Renal pelvis (tissue), 4 donors: ENCODE data around the gene GMPR2. TPM values are rescaled to one million over a fixed set of nuclear protein-coding genes. Genes with fewer than 3 reads are reported as not detected.

Experiments used
- DNase-seq: peaks from one replicate; pipeline ENCODE4 v3.0.0-alpha.2; 2013
- polyA plus RNA-seq, 3 donors: library from polyadenylated mRNA; unstranded; fragments of 120-200 nt; gene quantifications; one replicate each; pipeline ENCODE4 v1.2.1, GENCODE V29; 2013; ENCODE audit not compliant: insufficient read length in 3 of 3

The GMPR2 gene
- polyA plus RNA-seq, 3 donors, result 120 to 132 (median 123) TPM

DNA sequence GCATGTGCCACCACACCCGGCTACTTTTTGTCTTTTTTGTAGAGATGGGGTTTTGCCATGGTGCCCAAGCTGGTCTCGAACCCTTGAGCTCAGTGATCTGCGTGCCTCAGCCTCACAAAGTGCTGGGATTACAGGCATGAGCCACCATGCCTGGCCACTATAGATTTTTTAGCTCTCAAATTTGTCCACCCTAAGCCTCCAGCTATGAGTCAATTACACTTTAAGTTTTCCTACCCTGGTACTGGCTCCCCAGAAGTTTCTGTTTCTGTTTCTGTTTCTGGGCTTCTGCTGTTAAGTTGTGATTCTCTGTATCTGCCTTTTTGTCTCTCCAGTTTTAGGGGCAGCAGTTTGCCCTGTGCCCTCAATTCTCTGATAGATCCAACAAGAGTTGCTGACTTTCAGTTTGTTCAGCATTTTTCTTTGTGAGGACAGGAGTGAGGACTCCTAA is 14.1 kb downstream of the GMPR2 start:
- no peak for DNase-seq

DNA sequence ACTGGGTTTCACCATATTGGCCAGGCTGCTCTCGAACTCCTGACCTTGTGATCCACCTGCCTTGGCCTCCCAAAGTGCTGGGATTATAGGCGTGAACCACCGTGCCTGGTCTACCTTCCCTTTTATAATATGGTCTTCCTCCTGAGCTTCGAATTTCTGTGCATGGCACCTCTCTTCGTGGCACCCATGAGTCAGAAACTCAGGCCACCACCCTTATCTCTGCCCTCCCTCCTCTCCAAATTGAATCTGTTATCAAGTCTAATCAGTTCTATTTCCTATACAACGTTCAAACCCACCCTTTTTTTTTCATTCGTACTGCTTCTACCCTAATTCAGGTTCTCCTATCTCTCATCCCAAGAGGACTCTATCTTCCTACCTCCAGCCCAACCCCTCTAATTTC is 14.7 kb downstream of the GMPR2 start:
- DNase-seq, result no peak

DNA sequence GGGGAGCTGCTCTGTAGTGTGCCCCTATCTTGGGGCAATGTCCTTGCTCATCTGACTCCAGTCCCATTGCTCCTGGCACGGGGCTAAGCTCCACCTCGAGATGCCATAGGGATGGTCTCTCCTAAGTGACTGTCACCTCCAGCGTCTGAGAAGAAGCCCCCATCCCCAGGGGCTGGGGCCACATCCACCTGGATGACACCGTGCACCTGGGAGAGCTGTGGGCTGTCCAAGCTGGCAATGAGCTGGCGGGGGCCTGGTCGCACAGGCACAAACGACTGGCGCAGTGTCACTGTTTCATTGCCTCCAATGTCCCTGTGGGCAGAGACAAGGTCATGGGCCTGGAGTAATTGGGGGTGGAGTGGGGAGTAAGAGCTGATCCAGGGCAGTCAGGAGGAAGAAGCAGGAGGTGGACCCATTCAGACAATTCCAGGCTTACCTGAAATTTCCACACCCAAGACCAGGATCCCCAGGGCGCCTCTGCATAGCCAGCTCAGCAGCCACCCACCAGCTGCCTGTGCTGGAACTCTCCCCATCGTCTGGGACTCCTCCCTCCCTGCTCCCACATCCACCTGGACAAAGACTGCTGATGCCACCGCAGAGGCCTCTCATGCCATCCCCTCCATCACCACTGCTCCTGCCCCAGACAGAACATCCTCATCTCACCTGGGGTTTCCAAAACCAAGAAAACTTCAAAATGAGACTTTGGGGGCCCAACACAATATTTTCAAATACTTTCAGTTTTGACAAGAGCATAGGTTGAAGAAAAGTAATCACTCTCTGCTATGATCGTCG is 16.7 kb downstream of the GMPR2 start:
- DNase-seq, result no peak

DNA sequence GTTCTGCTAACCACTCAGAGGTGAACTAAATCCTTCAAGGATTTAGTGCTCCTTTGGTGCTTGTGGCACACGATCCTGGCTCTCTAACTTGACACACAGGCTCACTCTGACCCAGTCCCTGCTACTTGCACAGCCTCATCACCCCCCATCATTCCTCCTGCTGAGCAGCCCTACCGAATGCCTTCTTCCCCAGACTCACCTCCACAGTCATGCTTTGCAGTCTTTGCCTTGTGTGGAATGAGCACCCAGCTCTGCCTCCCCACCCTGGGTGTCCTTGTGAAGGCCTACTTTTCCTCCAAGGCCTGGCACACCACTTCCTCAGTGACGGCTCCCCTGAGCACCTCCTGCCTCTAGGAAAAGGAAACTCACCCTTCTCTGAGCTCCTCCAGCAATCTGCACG is 17.6 kb downstream of the GMPR2 start:
- DNase-seq, result no peak

DNA sequence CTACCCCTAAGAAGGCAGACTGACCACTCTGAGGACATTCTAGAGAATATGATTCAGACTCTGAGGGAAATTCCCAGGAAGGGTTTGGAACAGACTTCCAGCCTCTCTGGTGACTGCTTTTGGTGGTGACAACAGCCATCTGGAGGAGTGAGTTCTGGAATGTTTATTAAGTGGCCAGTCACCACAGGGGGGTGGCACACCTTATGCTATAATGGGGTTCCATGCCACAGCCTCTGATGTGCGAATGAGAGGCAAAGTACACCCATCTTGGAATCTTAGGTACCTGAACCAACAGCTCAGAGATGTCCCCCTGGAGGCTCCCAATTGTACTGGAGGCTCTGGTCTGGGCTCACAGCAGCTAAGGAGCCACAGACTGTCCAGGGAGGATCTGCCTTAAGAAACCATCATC is 19.2 kb downstream of the GMPR2 start:
- no peak for DNase-seq

DNA sequence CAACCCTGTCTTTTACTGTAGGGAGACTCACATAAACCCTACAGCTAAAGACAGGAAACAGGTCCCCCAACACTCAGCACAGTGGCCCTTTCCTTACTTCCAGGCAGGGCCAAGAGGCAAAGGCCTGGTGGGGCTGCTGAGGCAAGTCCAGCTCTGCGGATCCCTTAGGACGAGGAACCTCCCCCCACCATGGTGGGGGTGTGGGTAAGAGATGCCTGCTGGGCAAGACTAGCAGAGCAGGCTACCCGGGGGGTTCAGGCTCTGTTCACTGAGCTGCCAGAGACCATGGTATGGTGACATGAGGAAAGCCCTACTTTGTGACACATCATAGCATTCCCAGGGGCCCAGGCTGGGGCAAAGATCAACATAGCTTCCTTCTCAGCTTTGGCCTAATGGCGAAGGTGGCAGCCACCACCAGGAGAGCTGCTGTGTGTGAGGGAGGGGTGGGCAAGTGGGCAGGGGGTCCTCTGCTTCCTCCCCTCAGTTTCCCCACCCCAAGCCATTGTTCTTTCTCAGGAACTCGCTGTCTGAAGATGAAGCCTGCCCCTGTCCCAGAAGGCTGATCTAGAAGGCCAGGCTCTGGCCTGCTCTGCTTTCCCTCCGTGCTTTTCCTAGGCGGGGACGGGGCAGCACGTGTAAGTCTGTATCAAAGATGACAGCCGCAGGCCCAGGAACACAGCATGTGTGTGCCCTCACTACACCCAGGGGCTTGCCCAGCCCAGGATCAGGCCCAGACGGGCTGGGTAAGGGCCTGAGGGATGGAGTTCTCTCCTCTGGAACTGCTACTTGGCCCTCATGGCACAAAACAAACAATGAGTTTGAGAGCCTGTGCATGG is 19.8 kb downstream of the GMPR2 start:
- no peak for DNase-seq

DNA sequence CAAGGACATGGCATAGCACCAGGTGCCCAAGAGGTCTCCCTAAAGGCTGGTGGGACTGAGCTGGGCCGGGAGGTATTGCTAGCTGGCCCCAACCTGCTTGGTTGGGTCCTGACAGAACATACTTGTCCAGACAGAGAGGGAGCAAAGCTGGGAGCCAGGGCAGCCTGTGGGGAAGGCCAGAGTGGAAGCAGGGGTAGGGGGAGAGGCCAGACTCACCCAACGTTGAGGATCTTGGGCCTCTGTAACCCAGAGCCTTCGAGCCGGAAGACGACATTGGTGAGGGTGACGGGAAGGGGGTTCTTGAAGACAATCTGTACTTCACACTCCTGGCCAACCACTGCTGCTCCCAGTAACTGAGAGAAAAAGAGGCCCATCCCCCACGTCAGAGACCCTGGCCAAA is 21.2 kb downstream of the GMPR2 start:
- DNase-seq, result no peak

DNA sequence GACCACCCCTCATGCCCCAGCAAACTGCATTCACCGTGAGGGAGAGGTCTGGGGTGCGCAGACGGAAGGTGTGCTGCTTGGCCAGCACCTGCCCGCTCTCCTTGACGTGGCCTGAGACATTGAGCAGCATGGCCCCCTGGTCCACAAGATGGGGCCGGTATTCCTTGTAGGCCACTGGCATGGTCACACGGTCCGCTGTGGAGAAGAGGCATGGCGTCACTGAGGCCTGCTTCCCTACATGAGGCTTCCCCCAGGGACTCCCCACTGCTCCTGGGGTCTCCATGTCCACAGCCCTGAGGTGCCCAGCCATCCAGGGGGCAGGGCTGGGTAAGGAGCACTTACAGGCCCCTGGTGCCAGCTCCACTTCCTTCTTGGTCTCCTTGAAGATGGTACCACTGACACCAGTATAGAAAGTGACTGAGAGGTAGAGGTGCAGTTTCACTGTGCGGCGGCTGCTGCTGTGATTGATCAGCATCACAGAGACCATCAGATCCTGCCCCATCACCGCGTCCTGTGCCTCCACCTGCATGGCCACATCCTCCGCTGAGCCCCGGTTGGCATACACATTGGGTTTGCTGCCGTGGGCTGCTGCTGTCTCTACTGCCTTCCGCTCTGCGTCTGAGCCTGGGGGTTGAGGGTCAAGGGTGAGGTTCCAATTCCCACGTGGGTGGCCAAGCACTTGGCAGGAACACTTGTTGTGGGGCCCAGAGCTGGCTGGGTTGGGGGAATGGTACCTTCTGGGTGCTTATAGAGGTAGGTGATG is 22.1 kb downstream of the GMPR2 start:
- DNase-seq, result no peak

DNA sequence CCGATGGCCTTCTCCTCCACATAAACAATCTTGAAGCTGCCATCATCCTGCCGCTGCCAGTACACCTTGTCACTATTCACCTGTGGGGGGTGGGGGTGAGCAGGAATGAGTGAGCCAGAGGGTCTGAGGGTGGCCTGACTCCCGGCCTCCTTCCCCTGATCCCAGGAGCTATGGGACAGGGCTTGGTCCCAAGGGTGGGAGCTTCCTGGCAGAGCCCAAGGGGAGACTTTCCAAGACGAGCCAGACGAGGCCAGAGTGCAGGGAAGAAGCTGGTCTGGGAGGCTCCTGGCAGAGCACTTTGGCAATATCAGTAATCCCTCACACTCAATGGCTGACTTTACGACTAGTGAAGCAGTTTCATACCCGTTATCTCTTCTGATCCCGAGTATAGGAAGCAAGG is 22.7 kb downstream of the GMPR2 start:
- no peak for DNase-seq

DNA sequence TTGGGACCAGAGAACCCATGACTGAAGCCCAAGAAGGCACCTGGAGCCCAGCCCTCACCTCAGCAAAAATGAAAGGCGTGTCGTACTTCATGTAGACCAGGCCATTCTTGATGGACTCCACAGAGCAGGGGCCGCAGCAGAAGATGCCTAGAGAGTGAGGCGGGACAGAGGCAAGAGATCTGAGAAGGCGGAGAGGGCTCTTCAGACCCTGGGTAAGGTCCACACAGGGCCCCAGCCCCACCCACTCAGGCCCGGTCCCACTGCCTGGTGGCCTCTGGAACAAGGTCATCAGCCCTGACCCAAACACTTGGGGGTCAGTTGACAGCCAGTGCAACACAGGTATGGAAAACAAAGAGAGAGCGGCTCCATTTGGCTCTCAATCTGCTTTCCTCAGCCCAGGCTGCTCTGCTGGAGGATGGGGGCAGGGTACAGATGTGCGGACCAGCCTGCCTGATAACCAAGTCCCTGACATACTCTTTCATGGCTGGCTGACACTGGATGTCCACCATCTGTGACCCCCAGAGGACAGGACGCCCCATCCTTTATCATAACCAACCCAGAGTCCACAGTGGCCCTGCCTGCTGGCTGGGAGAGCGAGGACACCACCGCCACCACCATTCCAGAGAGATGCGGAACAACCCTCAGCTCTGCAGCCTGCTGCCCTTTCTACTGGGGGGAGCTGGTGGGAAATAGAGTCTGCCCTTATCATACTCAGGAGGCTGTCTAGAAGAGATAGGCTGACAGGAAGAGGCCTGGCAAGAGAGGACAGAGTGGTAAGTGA is 23.4 kb downstream of the GMPR2 start:
- no peak for DNase-seq

DNA sequence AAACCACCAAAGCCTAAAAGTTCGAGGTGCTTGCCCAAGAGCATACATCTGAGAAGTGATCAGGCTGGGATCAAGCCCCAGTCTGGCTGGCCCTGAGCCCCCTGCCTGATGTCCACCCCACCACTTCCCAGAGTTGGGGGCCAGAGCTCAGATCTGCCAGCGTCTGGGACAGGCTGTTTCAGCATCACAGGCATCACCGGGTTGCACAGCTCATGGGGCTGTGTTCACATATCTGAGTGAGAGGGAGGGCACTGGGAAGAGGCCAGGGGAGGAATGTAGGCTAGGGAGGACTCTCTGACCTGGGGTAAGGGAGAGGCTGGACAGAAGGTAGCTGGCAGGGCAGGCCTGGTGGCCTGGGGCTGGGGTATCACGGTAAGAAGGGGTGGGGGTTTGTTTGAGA is 24.2 kb downstream of the GMPR2 start:
- DNase-seq, result no peak

DNA sequence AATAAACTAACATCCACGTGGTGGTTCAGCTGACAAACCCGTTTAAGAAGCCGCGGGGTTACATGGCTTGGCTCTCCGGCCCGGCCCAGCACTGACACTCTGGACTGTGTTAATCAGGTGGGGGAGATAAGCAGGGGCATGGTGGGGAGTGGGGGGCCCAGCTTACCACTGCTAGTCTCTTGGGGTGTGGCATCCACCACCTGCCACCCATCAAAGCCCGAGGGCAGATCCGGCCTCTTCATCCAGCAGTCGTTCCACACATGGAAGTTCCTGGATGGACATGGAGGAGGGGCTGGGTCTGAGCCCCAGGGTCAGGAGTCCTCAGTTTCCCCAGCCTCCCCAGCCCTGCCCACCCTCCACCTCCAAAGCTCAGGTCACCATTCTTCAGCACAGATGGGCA is 25.4 kb downstream of the GMPR2 start:
- DNase-seq, result no peak

DNA sequence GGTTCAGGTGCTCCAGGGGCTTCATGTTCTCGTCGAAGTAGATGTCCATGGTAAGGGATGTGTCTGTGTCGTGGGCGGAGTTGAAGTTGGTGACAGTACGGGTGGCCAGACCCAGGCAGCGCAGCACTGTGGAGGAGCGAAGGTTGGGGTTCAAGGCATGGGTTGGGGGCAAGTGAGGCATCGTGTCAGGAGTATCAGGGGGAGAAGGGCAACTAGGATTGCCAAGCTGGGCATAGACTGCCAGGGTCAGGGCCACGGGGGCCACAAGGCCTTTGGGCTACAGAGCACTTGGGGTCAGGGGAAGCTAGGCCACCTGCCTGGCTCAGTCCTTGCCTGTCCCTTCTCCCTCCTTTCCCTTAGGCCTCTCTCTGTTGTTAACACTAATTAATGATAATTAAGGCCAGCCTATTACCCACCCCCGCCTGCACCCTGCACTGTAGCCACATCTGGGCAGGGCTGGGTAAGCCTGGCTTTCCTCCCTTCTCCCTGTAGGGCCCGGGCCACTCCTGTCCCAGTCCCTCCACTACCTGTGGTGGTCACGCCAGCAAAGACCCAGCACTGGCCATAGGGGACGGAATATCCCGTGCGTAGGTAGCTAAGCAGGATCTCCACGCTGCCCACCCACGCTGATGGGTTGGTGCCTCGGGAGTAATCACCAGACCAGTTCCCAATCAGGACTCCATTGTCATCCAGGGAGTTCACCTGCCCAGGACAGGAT is 26.0 kb downstream of the GMPR2 start:
- no peak for DNase-seq

DNA sequence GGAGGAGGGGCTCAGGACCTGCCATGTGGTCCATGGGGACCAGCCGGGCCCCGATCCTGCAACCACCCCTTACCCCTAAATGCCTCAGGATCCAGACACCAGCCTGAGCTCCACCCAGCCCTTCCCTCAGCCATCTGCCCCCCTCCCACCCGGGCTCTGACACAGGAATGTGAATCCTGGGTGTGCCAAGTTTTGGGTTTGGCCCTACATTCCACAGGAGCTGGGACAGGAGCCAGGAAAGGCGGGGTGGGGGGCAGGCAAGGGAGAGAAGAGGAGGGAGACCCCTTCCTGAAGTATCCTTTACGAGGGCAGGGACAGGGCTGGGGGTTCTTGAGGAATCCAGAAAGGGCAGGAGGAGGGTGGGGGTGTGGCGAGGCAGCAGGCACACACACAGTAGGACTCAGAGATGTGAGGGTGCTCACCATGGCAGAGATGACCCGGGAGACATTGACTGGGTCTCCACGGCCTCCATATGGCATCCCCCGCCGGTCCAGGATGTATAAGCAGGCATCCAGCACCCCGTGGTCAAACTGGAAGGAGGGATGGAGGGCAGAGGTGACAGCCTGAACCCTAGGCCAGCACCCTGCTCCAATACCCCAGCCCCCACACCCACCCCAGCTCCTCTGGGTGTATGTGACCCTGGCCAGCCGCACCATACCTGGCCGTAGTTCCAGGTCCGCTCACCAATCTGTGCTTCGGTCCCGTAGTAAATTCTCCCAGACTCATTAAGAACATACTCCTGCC is 26.7 kb downstream of the GMPR2 start:
- DNase-seq, result peak; percentile 4

DNA sequence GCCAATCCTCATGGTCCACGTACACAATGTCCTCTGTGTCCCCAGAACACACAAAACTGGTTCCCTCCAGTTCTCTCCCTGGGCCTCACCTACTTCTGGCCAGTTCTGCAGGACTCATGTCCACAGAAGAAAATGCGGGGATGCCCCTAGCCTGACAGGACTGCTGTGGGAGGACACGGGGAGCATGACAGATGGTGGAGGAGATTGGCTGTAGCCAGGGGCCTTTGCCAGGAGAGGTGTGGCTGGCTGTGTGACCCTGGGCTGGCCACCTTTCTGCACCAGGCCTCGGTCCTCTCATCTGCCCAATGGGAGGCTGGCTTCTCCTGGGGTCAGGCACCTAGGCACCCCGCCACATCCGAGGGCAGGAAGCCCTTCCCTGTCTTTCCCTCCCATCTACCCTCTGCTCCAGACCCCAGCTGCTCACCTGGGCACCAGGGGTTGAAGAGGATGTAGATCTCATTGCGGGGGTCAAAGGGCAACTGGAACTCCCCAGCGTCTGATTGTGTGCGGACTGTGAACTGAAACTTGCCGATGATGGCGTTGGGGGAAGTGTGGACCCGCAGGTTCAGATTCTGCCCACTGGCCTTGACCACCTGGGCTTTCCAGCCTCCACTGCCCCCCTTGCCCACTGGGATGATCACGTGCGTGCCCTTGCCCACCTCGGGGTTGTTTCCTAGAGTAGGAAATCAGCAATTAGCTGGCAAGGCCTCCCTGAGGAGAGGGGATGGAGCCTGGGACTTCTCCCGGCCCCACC is 27.5 kb downstream of the GMPR2 start:
- DNase-seq, result no peak

DNA sequence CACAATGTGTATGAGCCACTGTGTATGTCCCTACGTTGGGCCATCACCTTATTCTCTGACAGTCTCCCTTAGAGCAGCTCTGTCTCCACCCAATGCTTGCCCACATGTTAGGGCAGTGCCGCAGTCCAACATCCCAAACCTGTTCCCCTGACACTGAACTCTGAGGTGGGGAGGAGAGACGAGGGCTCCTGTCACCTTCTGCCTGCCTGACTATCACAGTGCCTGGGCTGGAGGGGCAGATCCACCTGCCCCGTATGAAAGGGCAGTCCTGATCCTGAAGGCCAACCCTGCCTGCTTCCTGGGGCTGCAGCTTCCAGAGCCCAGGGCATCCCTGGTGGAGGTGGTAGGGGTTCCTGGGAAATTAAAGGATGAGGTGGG is 28.0 kb downstream of the GMPR2 start:
- no peak for DNase-seq

DNA sequence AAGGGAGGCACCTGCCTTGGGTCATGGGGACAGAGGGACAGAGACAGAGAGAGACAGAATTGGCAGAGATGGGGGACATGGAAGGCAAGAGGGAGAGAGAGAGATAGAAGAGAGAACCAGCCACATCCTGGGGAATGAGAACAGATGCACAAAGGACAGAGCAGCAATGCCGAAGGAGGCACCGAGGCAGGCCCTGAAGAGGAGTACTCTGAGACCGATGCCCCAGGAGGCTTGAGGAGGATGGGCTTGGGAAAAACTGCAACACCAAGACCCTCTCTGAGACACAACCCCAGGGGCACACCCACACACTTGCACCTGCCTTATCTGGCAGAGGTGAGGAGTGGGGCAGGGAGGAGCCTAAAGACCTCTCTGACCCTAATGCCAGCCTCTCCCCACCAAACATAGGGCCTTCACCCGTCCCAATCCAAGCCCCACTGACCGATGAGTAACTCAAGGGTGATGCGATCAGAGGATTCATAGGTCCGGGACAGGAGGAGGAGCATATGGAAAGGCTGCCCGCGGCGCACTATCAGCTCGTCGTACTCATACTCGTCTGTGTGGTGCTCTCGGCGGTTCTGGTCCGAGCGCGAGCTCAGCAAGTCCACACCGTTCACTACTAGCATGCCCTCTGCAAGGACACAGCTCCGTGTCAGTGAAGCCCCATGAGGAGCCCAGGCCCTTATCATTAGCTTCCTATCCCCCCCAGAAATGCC is 28.7 kb downstream of the GMPR2 start:
- DNase-seq, result no peak

DNA sequence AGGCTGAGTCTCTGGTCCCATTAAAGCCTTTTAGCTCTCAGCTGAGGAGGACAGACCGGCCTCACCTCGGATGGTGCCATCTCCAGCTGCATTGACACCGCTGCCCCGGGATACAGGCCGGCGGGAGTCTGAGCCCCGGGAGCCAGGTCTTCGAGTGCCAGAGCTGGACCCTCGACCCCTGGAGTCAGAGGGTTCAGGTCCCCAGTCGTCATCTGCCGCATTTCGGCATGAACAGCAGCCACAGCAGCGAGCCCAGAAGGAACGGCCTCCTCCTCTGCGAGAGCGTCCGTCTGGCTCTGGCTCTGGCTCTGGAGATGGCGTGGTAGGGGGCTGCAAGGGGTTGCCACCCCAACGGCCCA is 29.2 kb downstream of the GMPR2 start:
- DNase-seq, result no peak
